PFSK-1 (cell line): ENCODE data around the gene BCL2.

Experiments
- FOXP2 ChIP-seq: optimal IDR thresholded peaks from 2 replicates; pipeline ENCODE3; 2011; ENCODE audit warnings: borderline replicate concordance, control low read depth, inconsistent platforms; ENCODE audit not compliant: insufficient read depth; ENCODE audit errors: extremely low read length, extremely low read depth
- POLR2AphosphoS5 ChIP-seq: IDR thresholded peaks from 2 replicates; pipeline ENCODE4 v1.6.1; 2012; ENCODE audit warnings: low read depth, mild to moderate bottlenecking, control low read depth, low read length, moderate library complexity
- TAF1 ChIP-seq: IDR thresholded peaks from 2 replicates; pipeline ENCODE4 v1.6.1; 2012; ENCODE audit warnings: low read length, control low read depth, borderline replicate concordance; ENCODE audit not compliant: insufficient read depth
- TF ChIP-seq, protein P1 (sequence below), 2 experiments: IDR thresholded peaks; 2 replicates each; pipeline versions ENCODE4 v1.6.1 to v1.8.0; 2011 to 2012; ENCODE audit warnings: low read depth in 2 of 2, low read length in 2 of 2, control low read depth in 1 of 2, inconsistent platforms in 1 of 2, mild to moderate bottlenecking in 1 of 2, moderate library complexity in 1 of 2; ENCODE audit not compliant: insufficient read depth in 1 of 2

GRCh38 chr18:63207835-63208234, 111.7 kb downstream of the BCL2 start:
- TF ChIP-seq FOXP2, result no peak
- TF ChIP-seq, protein P1, sequence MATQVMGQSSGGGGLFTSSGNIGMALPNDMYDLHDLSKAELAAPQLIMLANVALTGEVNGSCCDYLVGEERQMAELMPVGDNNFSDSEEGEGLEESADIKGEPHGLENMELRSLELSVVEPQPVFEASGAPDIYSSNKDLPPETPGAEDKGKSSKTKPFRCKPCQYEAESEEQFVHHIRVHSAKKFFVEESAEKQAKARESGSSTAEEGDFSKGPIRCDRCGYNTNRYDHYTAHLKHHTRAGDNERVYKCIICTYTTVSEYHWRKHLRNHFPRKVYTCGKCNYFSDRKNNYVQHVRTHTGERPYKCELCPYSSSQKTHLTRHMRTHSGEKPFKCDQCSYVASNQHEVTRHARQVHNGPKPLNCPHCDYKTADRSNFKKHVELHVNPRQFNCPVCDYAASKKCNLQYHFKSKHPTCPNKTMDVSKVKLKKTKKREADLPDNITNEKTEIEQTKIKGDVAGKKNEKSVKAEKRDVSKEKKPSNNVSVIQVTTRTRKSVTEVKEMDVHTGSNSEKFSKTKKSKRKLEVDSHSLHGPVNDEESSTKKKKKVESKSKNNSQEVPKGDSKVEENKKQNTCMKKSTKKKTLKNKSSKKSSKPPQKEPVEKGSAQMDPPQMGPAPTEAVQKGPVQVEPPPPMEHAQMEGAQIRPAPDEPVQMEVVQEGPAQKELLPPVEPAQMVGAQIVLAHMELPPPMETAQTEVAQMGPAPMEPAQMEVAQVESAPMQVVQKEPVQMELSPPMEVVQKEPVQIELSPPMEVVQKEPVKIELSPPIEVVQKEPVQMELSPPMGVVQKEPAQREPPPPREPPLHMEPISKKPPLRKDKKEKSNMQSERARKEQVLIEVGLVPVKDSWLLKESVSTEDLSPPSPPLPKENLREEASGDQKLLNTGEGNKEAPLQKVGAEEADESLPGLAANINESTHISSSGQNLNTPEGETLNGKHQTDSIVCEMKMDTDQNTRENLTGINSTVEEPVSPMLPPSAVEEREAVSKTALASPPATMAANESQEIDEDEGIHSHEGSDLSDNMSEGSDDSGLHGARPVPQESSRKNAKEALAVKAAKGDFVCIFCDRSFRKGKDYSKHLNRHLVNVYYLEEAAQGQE (IDR thresholded peaks at IDR 0.05; ENCODE audit: insufficient read depth in 1 of 2, low read depth in 2 of 2, low read length in 2 of 2), result no peak
- no peak for TF ChIP-seq POLR2AphosphoS5
- TF ChIP-seq TAF1, result no peak
